Glomerular endothelial cell (primary cell): ENCODE results near the gene CHST3. TPM values are rescaled to one million over a fixed set of nuclear protein-coding genes. Genes with fewer than 3 reads are reported as not detected.
"Not testable (repeated sequence)": the region's sequence is repeated elsewhere in the genome, so short reads cannot be mapped to it uniquely, and the experiment has no call there.

Source experiments
- DNase-seq: peaks from one replicate; pipeline ENCODE4 v3.0.0-alpha.2; 2011; ENCODE audit warnings: low read depth, low spot score; ENCODE audit errors: extremely low read depth
- total RNA-seq: library from RNA; depleted of rRNA; stranded (reverse); fragments of >200 nt; gene quantifications from 2 replicates; pipeline ENCODE4 v1.2.3, GENCODE V29; 2015

The CHST3 gene
- total RNA-seq, 1 donor from 2014 or later, result 10.6 TPM

DNA sequence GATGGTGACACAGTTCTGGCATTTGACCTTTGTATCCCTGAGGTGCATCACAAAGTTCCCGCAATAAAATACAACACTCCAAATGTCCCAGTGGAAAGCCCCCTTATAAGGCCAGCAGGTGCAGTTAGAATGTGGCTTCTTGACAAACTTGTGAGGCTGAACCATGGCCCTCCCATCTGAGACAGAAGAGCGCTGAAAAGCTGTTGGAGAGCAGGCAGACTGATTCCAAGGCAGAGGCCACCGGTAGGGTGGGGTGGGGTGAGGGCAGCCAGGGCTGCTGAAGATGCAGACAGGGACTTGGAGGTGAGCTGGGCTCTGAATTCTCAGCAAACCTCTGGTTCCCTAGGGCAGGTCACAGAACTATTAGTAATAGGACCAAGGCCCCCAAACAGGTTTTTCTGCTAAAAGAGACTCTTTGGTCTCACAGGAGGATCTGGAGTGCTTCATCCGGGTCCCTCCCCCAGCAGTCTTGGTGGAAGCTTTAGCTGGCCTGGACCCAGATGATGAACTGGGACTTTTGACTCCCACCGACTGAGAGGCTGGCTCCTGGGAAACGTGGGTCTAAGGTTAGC, 15.6 kb upstream of the CHST3 start:
- no peak for DNase-seq

- DNase-seq, result no peak
Observed at GRCh38 chr10:71950683-71951082, 13.5 kb upstream of the CHST3 start.

DNA sequence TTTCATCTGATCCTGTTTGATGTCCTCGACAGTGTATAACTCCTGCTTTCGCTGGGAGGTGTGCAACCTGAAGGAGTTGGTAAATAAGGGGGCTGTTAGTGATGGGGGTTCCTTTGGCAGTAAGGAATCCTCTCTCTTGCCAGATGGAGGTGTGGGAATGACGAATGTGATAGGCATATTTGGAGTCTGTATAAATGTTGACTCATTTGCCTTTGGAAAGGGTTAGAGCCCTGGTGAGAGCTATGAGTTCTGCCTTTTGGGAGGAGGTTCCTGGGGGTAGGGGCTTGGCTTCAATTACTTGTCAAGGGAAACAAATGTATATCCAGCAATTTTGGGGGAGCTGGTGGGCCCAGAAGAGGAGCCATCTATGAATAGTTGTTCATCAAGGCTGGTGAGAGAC, 11.4 kb upstream of the CHST3 start:
- DNase-seq, result no peak

DNA sequence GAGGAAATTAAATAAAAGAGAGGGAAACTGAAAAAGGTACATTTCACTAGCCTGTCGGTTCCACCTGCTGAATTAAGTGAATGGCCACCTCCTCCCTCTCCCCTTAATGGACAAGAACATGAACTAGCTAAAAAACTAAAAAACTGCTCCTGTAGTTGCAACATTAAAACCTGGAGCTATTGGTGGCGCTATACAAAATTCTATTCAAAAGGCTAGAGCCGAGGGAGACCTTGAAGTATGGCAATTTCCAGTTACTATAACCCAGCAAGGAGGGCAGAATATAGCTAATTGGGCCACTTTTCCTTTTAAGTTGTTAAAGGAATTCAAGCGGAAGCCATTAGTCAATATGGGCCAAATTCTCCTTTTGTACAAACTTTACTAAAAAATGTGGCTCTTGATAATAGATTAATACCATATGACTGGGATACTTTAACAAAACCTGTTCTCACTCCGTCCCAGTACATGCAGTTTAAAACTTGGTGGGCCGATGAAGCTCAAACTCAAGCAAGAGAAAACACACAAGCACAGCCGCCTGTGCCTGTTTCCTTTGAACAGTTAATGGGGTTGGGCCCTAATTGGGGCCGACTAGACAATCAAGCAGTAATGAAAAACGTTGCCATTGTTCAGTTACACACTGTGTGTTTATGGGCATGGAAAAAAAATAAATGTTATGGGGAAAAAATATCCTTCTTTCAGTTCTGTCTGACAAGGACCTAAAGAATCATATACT, 6.5 kb upstream of the CHST3 start:
- DNase-seq, result no peak

GRCh38 chr10:71959526-71959925, 4.7 kb upstream of the CHST3 start:
- no peak for DNase-seq

GRCh38 chr10:71961831-71962230, 2.4 kb upstream of the CHST3 start:
- no peak for DNase-seq

GRCh38 chr10:71962901-71963300, 1.3 kb upstream of the CHST3 start:
- no peak for DNase-seq

DNA sequence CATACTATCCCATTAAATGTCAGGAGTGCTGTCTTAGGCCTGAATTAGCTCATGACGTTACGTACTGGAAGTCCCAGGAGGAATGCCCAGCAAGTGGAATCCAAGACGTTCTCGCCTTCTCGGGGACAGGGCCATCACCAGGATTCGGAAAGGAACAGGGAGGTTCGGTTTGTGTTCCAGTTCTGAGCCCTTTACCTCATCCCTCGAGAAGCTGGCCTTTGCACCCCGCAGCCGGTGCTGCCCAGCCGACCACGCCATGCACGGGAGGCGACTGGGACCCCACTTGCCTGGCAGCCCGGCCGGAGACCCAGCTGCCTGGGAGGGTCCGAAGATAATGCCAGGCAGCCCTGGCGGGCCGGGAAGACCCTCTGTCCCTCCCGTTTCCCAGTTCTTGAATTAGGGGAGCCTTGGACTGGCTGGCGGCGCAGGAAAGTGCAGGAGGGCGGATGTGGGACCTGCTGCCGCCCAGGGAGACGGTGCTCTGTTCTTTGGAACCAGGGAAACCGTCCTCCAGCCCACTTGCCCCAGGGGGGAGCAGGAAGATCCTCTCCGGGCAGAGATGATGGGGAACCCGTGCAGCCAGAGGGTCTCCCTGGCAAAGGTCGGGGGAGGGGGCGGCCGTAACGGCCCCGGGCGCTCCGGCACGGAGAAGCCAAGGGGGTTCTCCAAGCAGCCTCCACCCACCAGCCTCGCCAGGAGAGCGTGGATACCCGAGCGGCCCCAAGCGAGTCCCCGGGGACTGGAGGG, 671 bp upstream of the CHST3 start:
- DNase-seq, result no peak

GRCh38 chr10:71964743-71965515, 734 bp downstream of the CHST3 start:
- no peak for DNase-seq

- DNase-seq, result no peak
Observed at GRCh38 chr10:71965623-71966022, 1.4 kb downstream of the CHST3 start.

DNA sequence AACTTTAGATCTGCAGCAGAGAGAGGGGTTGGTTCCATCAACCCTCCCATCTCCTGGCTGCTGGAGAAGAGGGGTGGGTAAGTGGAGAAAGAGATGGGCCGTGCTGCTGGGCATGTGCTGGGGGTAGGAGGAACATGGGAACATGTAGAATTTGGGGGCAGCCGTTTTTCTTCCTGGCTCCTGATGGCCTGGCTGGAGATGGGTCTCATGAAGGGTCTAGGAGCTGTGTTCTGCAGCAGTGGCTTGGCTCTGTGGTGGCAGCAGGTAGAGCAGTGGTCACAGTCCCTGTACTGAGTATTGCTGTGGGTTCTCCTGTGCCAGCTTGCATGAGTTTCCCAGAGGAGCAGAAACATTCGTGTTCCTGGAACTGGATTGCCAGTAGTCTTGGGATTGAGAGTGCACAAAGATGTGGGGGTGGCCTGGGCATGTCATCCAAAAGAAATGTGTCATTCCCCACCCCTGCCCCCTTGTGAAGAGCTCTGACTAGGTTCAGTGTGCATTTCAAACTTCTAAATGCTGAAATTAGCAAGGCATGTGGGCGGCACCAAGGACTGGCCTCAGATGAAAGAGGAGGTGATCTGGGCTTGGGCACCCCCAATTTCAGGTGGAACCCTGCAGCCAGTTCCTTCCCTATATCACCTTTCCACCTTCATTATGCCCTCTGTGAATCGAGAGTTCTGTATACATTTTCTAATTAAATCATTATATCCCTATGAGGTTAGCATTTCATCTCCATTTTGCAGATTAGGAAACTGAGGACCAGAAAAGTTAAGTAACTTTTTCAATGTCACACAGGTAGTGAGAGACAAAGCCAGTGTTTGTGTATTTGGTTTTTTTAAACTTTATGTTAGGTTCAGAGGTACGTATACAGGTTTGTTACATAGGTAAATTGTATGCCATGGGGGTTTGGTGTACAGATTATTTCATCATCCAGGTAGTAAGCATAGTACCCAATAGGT, 2.1 kb downstream of the CHST3 start:
- no peak for DNase-seq

- not testable (repeated sequence) for DNase-seq
Observed at GRCh38 chr10:71967958-71968357, 3.8 kb downstream of the CHST3 start.

DNA sequence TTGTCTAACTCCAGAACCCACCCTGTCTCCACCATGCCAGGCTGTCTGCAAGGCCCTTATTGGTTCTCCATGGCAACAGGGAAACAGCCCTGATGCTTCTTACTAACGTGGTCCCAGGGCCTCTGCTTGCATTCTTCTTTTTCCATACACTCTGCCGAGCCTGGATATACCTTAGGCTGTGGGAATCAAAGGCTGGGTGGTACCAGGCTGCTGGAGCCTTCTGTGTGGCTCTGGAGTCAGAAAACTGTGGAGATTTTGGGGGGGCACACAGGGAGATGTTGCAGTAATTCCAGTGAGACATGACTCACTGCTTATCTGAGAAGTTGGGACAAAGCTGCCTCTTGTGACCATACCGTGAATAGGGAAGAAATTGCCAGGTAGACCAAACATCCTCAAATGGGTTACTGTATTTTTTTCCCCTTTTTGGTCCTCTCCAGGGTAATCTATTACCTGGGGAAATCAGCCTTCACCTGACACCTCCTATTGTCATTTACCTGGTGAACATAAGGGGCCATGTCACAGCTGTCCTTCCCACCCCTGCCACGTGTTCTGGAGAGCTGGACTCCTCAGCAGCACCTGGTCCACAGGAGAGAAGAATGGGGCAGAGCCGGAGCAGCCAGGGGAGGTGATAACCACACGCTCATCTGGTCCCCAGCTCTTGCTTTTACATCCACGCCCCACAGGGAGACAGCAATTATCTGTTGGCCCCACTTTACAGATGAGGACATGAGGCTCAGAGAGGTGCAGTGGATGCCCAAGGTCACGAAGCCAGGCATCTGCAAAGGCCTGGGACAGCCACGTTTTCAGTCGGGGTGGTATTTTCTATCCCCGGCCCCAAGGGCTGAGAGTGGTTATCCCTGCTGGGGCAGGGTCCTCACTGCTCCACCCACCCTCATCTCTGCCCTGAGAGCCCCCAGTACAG, 4.6 kb downstream of the CHST3 start:
- DNase-seq, result no peak

- no peak for DNase-seq
Observed at GRCh38 chr10:71969929-71970328, 5.7 kb downstream of the CHST3 start.

DNA sequence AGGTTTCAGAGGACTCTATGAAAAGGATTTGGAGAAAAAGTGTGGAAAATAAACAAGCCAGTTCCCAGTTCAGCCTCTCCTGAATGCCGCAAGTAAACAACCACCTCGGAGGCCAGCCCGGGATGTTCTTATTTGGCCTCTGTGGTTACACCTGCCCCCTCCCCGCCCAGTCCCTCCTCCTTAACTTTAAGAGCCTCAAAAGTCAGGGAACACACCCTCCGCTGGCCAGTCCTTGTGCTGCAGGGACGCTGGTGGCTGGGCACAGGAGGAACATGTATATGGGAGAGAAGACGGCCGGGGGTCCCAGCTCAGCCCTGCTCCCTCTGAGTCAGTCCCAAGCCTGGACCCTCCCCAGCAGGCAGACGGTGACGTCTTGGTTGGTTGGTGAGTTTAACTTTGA, 6.1 kb downstream of the CHST3 start:
- no peak for DNase-seq

- DNase-seq, result no peak
Observed at GRCh38 chr10:71970869-71971268, 6.7 kb downstream of the CHST3 start.

- DNase-seq, result no peak
Observed at GRCh38 chr10:71971311-71971731, 7.1 kb downstream of the CHST3 start.

- no peak for DNase-seq
Observed at GRCh38 chr10:71971769-71972555, 7.8 kb downstream of the CHST3 start.
